GM21717 (cell line): ENCODE results near the gene MOGAT3.
A peak's percentile ranks its signal among the peaks of the same experiment; 100 is the strongest.

Experiments
- ATAC-seq: cut with Tn5 transposase; IDR thresholded peaks from one replicate; pipeline ENCODE4 v1.9.1; 2021; ENCODE audit warnings: mild to moderate bottlenecking, moderate library complexity; ENCODE audit not compliant: unreplicated experiment

MOGAT3 gene, protein sequence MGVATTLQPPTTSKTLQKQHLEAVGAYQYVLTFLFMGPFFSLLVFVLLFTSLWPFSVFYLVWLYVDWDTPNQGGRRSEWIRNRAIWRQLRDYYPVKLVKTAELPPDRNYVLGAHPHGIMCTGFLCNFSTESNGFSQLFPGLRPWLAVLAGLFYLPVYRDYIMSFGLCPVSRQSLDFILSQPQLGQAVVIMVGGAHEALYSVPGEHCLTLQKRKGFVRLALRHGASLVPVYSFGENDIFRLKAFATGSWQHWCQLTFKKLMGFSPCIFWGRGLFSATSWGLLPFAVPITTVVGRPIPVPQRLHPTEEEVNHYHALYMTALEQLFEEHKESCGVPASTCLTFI

DNA sequence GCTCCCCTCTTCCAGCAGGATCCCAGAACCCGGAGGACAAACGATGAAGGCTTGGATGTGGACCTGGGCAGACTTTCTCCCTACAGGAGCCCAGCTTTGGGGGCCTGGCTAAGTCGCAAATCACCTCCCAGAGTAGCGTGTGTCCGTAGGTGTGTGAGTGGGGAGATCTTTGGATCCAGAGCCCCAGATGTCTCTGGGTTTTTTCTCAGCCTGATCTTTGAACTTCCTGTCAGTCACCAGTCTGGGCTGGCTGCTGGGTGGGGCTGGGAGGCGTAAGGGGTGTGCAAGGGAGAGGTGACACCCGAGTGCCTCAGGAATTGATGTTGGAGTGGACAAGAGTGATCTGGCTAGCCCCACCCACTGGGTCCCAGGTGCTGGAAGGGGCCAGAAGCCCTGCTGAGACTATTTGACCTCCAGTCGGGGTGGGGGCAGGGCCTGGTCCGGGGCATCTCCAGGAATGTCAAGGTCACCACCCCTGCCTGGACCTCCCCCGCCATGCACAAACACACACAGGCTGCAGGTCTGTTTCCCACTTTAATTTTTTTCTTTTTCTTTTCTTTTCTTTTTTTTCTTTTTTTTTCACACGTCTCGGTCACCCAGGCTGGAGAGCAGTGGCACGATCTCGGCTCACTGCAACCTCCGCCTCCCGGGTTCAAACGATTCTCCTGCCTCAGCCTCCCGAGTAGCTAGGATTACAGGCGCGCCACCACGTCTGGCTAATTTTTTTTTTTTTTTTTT lies at the start of gene MOGAT3:
Gene MOGAT3, minus strand, starts transcription at position 175 of the 738 bp plus-strand sequence. CDS start 182 bp downstream, outside the sequence.
- no peak for ATAC-seq

DNA sequence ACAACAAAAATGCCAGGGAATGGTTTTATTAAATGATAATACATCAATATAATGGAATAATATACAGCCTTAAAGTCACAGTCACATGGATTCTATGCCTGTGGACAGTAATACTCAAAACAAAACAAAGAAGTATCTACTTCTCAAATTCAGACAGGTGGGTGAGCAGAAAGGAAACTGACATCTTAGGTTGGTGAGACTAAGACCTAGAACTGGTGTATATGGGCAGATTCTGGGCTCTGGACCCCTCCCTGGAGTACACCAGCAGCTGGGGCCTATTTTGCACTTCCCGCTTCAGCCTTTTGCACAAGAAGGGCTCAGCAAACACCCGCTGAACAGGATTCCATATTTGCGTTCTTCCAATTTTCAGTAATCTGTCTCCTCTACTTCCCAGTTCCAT lies 49.5 kb upstream of the MOGAT3 start:
- ATAC-seq = no peak

DNA sequence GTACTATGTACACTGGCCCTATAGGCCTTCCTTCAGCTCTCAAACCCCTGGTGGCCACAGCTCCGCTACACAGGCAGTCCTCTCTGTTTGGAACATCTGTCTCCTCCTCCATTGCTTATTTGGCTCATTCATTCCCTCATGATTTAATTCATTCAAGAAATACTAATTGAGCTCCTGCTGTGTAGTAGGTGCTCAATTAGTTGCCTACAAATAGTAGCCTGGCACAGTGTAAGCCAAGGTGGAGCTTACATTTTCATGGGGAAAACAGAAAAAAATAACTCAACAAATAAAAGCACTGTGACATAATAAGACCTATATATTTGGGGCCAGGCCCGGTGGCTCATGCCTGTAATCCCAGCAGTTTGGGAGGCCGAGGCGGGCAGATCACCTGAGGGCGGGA lies 47.4 kb upstream of the MOGAT3 start:
- ATAC-seq = no peak

DNA sequence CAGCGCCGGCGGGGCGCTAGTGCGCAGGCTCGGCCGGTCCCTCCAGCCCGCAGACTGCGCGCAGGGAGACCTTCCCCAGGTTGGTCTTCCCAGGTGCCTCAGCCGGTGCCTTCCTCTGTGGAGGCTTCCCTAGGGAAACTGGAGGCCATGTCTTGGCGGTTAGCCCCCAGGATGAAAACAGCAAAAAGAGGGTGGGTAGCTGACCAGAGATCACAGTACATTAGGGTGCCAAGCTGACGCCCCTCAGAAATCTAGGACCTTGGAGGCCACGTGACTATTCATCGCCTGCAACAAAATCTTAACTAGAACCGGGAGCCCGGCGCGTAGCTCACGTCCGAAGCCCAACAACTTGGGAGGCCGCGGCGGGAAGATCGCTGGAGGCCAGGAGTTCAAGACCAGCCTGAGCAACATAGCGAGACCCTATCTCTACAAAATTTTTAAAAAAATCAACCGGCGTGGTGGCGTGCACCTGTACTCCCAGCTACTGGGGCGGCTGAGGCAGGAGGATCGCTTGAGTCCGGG lies 44.4 kb upstream of the MOGAT3 start:
- no peak for ATAC-seq

DNA sequence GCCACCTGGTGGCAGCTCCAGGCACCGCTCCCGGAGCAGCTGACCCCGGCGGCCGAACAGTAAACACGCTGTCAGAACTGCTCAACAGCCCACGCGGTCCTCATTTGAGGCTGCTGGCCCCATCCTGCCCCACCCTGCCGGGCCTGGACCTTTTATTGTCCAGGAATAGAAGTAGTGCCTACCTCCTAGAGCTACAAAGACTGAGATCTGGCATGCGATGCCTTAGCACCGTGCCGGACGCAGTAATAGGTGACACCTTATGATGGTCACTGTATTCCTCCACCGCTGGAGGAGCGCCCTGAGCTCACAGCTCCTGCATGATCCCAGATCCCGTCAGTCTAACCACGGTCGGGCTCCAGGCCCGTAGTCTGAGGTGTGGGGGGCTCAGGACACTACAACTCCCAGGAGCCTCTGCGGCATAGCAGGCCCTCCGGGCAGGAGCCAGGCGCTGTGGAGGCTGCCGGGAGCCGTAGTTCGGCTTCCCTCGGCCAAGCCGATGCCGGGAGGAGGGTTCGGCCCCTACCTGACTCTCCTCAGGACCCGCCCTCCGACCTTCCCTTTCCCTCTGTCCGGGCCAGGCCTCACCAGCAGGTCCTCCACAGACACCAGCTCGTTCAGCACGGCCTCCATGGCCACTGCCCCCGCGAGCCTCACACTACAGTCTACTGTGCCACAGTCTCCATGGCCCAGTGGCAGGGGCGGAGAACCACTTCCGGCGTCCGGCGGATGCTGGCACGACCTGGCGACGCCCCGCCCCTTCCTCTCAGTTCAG lies 43.7 kb upstream of the MOGAT3 start, which contains the start of gene FIS1:
Gene FIS1, minus strand, starts transcription at position 707 of the 772 bp plus-strand sequence. Its CDS starts 77 bp downstream, at position 630.
- peak; percentile 85 for ATAC-seq

DNA sequence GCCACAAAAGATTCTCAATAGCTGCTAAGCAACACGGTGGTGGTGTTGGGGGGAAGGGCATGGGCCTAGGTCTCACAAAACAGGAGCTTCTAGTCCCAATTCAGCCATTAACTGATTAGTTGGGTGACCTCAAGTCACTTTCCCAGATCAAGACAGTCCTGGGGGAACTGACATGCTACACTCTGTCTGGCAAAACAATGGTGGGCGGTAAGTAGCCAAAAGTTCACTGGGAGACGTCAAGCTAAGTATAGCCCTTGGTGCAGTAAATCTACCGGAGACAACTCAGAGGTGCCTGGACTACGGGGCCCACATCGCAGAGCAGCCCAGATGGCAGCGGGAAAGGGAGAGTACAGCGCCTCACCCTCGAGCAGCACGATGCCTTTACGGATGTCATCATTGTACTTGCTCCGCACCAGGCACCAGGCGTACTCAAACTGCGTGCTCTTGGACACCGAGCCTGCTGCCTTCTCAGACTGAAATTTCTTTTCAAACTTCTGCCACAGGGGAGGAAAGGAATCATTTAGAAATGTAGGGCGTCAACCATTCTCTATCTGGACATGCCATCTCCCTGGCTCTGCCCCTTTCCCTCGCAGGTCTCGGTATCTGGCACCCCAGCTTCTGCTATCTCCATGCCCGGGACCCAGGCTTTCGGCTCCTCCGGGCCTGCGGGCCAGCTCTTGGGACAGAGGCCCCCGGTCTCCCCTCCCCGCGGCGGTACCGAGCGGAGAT lies 43.0 kb upstream of the MOGAT3 start:
- ATAC-seq = no peak

DNA sequence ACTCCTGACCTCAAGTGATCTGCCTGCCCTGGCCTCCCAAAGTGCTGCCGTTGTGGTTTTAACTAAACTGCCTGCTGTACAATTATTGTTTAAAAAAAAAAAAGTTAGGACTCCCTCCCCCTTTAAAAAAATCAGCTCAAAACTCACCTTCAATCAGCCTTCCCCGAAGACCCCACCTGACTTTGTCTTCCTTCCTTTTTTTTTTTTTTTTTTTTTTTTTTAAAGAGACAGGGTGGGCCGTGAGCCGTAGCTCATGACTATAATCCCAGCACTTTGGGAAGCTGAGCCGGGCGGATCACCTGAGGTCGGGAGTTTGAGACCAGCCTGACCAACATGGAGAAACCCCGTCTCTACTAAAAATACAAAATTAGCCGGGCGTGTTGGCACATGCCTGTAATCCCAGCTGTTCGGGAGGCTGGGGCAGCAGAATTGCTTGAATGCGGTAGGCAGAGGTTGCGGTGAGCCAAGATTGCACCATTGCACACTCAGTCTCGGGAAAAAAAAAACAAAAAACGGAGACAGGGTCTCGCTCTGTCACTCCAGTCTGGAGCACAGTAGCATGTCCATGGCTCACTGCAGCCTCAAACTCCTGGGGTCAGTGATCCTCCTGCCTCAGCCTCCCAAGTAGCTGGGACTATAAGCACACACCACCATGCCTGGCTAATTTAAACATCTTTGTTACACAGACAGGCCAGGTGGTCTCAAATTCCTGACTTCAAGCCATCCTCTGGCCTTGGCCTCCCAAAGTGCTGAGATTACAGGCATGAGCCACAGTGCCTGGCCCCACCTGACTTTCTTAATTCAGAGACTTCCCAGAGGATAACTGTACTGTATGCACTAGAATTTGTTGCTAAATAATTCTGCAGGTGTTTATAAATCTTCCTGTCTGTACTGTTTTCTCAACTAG lies 40.9 kb upstream of the MOGAT3 start:
- no peak for ATAC-seq

DNA sequence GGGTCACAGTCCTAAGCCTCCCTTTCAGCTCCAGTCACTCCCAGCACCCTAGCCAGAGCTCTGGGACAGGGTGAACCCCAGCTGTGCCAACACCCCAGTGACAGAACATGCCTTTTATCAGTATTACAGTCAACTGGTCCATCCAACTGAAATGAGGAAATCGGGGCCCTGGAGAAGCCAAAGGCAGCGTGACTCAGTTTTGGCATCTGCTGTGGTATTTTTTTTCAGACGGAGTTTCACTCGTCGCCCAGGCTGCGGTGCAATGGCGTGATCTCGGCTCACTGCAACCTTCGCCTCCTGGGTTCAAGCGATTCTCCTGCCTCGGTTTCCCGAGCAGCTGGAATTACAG lies 40.2 kb upstream of the MOGAT3 start:
- ATAC-seq = no peak

DNA sequence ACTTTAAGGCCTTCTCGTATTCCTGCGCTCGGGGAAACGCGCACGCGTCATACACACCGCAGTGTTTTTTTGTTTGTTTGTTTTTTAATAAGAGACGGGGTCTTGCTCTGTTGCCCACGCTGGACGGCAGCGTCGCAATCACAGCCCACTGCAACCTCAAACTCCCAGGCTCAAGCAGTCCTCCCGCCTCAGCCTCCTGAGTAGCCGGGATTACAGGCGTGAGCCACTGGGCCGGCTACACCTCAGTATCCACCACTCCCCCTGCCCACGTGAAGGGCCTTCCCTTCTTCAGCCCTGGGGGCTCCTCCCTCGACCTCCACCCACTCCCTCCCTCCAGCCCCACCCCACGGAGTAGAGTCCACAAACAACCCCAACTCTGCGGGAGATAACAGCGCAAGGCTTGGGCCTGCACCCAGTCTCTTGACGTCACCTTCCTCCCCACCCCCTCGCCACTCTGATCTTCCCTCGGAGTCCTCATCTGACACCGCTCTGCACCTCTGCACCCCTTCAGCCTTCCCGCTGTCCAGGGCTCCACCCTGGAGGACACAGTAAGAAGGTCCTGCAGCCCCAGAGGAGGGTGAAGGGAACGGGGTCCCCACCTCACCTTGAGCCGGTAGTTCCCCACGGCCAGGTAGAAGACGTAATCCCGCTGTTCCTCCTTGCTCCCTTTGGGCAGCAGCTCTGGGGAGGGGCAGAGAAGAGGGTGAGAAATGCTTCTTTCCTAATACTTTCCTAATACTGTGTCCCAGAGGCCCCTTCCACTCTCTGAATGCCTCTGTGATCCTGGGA lies 39.6 kb upstream of the MOGAT3 start:
- ATAC-seq = no peak

DNA sequence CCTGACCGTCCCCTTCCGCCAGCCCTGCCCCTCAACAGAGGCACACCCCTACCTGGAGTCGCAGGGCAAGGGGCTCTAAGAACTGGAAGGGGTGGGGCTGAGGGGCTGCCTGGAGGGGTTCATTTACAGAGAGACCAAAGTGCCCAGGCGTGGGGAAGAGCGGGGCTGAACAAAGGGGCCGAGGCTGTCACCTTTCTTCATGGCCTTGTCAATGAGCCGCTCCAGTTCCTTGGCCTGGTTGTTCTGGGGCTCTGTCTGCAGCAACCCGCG lies 39.0 kb upstream of the MOGAT3 start:
- ATAC-seq = no peak

DNA sequence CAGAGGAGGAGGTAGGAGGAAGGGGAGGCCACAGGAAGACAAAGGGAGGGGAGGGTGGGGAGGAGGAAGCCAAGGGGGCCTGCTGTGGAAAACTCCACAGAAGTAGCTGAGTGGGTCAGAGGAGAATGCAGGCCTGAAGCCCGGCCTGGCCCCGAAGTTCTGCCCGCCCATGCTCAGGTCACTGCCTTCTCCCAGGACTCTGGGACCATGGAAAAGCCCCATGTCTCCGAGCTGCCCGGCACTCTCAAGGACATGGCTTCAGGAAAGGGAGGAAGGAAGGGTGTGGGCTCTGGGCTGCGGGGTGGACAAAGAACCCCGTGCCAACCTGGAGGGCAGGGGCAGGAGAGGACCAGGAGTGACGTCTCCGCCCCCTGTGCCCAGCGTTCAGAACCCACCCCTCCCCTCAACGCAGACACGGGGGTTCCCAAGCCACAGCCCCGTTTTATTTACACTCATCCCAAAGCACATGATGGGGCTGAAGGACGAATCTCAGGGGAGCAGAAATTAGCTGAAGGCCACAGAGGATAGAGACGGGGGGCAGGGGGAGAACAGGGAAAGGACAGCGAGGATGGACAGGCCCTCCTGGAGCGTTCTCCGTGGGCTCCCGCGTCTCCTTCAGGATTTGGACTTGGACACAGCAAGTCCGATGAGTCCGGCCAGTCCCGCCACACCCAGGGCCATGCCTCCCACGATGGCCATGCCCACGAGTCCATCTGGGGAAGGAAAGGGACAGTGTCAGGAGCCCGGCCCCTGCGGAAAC lies 38.5 kb upstream of the MOGAT3 start:
- ATAC-seq = no peak

DNA sequence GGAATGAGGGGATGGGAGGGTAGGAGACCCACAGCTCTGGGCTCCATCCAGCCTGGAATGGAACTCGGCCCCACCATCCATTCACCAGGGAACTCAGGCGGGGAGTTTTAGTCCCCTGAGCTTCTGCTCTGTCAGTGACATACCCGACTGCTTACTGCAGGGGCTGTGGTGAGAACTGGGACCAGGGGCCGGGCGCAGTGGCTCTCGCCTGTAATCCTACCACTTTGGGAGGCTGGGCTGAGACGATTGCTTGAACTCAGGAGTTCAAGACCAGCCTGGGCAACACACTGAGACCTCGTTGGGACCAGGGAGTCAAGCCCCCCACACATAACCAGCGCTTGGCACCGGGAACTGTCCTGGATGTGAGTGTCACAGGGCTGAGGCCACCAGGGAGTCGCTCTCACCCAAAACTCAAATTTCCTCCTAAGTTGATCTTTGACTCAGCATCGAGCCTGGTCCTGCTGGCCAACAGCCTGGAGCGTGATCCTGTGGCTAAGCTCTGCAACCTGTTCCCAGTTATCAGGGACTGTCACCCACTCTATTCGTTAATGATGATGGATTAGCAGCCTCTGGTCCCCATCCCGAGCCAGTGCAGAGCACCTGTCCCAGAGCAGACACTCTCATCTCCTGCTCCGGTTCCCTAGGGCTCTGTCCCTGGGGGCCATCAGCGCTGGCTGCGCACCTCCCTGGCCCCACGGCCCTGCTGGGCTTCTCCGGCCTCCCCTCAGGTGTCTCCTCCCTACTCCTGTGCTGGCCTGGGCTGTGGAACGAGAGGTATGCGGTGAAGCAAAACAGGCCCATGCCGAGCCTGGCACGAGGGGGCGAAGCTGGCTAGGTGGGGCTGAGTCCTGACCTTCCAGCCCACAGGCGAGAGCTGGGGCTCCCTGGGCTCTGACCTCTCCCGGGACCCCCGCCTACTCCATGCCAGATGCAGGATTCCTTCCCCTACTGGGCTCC lies 37.7 kb upstream of the MOGAT3 start:
- no peak for ATAC-seq

DNA sequence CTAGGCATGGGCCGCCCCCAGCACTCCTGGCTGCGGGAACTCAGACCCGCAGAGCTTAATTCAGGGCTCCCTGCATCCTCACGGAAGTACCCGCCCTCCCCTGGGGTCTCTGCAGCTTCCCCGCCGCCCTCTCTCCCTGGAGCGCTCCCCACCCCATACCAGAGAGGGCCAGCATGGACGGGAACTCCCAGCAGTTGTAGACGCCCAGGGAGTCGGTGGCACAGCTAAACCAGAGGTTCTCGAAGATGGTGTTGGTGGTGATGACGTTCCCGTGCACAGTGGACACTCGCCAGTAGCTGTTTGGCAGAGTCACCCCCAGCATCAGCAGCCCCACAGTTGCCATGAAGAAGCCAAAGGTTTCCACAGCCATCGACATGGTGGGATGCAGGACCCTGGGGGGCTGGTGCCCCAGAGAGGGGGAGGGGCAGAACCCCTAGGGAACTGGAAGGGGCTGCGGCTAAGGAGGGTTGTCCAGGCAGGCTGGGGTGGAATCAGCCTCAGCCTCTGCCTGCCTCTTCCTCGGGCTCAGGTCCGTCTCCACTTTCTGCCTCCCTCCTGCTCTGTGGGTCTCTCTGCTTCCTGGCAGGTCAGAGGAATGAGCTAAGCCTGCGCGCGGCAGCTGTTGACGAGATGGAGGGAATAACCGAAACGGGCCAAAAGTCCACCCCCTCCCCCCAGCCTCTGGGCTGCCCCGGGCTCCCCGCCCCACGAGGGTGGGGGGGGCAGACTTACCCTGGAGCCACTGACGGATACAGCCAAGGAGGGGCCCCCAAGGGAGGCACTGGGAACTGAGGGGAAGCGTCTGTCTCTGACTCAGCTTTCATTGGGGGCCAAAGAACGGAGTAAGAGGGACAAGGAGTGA lies 36.6 kb upstream of the MOGAT3 start, which contains the start of gene CLDN15:
Gene CLDN15, minus strand, starts transcription at position 597 of the 862 bp plus-strand sequence. Its CDS starts 221 bp downstream, at position 376.
- no peak for ATAC-seq

DNA sequence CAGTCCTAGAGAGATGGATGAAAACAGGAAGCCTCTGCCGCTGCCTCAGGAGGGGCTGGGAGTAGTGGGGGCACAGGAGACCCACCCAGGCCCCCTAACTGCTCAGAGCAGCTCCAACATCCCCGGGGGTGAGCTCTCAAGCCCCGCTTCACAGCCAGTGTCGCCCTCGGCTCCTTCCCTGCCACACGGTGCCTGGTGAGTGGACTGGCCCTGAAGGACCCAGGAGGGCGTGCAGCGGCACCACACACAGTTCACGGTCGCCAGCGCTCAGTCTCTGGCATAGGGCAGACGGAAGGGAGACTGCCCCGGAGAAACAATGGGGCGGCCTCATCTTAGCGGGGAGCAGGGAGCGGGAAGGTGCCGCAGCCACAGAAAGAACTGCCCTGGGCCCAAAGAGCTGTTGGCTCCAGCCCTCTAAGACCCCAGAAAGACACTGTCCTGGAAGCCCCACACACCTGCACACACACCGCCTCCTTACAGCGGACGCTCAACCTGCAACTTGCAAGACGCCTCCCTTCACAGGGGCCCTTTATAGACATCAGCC lies 35.5 kb upstream of the MOGAT3 start:
- no peak for ATAC-seq

DNA sequence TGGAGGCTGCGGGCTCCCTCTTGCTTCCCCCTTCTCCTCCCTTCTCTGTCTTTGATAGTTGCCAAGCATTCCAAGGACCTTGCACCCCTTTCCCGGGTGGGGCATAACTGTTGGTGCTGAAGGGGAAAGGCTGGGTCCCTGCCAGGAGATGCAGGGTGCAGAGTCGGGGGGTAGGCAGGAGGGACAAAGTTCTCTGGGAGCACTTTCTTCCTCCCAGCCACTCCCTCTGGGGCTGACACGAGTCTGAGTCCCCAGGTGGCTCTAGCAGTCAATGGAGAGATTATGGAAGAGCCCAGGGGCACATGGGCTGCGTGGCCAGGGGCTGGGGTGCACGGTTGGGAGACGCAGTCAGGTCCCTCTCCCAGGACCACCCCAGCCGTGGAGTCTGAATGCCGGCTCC lies 34.7 kb upstream of the MOGAT3 start:
- ATAC-seq = no peak

DNA sequence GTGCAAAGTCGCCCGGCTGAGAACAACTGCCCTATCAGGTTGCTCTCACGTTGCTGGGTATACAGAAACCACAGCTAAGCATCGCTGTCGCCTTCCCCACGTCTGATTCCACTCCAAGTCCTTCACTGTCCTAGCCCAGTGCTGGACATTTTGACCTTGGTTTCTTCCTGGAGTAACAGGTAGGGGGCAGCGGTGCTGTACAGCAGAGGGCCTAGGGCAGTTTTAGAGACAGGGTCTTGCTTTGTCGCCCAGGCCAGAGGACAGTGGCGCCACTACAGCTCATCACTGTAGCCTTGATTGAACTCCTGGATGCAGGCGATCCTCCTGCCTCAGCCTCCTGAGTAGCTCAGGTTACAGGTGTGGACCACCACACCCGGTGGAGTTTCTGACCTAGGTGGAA lies 34.2 kb upstream of the MOGAT3 start:
- no peak for ATAC-seq
